ENCODE measurements around the gene MYBBP1A.
"Not testable (repeated sequence)": the region's sequence is repeated elsewhere in the genome, so short reads cannot be mapped to it uniquely, and the experiment has no call there.

MYBBP1A gene, protein sequence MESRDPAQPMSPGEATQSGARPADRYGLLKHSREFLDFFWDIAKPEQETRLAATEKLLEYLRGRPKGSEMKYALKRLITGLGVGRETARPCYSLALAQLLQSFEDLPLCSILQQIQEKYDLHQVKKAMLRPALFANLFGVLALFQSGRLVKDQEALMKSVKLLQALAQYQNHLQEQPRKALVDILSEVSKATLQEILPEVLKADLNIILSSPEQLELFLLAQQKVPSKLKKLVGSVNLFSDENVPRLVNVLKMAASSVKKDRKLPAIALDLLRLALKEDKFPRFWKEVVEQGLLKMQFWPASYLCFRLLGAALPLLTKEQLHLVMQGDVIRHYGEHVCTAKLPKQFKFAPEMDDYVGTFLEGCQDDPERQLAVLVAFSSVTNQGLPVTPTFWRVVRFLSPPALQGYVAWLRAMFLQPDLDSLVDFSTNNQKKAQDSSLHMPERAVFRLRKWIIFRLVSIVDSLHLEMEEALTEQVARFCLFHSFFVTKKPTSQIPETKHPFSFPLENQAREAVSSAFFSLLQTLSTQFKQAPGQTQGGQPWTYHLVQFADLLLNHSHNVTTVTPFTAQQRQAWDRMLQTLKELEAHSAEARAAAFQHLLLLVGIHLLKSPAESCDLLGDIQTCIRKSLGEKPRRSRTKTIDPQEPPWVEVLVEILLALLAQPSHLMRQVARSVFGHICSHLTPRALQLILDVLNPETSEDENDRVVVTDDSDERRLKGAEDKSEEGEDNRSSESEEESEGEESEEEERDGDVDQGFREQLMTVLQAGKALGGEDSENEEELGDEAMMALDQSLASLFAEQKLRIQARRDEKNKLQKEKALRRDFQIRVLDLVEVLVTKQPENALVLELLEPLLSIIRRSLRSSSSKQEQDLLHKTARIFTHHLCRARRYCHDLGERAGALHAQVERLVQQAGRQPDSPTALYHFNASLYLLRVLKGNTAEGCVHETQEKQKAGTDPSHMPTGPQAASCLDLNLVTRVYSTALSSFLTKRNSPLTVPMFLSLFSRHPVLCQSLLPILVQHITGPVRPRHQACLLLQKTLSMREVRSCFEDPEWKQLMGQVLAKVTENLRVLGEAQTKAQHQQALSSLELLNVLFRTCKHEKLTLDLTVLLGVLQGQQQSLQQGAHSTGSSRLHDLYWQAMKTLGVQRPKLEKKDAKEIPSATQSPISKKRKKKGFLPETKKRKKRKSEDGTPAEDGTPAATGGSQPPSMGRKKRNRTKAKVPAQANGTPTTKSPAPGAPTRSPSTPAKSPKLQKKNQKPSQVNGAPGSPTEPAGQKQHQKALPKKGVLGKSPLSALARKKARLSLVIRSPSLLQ (N-terminal part only)

DNA sequence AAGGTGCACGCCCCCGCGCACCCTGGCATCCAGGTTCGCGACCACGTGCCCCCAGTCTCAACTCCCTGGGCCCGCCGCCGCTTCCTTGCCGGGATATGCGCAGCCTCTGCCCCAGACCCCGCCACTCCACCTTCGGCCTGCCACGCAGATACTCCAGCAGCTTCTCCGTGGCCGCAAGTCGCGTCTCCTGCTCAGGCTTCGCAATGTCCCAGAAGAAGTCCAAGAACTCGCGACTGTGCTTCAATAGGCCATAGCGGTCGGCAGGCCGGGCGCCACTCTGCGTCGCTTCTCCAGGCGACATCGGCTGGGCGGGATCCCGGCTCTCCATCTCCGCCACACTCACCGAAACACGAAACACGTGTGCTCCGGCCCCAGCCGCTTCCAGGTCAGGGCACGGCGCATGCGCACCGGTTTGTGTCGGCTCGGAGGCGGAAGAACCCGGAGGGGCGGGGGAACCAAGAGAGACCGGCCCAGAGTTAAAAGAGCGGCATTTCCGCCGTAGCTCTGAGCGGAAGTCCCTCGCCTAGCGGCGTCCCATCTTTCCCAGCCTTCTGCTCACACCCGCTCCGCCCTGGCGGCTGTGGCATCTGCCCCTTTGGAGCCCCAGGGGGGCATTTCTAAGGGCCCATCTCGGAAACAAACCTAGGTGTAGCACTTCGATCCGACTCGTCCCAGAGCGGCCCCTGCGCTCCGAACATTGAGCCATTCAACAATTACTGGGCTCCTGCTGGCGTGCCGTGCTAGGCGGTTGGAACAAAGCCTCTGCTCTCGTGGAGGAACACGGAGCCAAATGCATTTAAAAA lies at the start of gene MYBBP1A:
Gene MYBBP1A (minus strand): TSS at position 388 of the 803 bp plus-strand sequence. CDS start 60 bp downstream, at position 328.
- peak; percentile 77 for FAIRE-seq

DNA sequence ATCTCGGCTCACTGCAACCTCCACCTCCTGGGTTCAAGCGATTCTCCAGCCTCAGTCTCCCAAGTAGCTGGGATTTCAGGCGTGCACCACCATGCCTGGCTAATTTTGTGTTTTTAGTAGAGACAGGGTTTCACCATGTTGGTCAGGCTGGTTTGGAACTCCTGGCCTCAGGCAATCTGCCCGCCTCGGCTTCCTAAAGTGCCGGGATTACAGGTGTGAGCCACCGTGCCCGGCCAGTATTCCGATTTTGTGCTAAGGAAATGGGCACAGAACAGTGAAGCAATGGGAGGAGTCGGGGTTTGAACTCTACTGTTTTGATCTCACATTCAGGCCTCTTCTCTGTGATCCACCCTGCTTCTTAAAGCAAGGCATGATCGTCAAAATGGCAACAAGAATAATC lies 49.6 kb upstream of the MYBBP1A start:
- not testable (repeated sequence) for FAIRE-seq

DNA sequence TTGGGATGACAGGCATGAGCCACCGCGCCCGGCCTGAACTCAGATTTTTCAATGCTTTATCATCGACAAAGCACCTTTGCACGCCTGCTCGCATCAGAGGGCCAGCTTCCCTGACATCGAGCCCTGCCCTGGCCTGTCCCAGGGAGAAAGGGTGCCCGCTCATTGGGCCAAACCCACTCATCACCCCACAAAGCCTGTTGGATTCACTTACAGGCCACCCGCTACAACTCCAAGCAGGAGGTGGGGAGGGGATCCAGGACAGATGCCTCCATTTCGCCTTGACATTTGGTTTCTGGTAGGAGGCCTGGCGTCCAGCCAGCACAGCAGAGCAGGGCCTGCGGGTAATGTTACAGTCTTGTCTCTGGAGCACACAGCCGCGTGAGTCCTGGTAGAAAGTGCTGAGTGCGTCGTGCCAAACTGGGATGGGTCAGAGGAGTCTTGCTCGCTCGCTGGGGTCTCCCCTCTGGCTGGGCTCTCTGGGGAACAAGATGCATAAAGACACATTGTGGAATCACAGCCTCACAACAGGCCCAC lies 49.0 kb upstream of the MYBBP1A start:
- FAIRE-seq = no peak

DNA sequence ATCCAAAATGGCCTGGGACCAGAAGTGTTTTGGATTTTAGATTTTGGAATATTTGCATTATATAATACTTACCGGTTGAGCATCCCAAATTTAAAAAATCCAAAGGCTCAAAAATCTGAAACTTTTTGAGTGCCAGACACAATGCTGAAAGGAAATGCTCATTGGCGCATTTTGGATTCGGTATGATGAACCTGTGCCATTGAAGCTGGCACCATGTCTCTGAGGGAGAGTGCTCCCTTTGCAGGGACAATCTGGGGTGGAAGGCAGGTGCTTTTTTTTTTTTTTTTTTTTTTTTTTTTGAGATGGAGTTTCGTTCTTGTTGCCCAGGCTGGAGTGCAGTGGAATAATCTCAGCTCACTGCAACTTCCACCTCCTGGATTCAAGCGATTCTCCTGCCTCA lies 46.9 kb upstream of the MYBBP1A start:
- no peak for FAIRE-seq

DNA sequence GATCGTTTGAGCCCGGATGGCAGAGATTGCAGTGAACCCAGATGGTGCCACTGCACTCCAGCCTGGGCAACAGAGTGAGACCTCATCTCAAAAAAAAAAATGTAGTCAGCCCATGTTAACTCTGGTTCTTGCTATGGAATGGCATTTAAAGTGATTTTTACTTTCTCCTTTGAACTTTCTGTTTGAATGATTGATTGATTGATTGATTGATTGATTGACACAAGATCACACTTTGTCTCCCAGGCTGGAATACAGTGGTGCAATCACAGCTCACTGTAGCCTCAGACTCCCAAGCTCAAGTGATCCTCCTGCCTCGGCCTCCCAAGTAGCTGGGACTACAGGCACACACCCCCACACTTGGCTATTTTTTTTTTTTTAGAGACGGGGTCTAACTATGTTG lies 46.1 kb upstream of the MYBBP1A start:
- no peak for FAIRE-seq

DNA sequence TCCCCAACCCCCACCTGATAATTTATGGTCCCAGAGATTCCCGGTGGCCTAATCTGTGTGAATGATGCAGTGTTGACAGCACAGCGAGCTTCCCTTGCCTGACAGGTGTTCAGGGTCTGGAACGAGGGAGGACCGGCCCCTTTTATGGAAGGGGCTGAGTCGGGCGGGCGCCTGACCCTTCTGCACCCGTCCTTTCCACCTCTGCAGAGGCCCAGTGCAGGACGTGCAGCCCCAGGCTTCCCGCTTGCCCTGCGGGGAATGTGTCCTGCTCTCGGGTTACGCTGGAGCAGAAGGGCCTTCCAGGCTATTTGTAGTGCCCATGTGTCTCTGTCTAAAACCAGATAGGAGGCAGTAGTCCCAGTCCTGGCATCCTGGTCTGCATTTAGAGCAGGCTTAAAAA lies 45.4 kb upstream of the MYBBP1A start:
- FAIRE-seq = no peak

DNA sequence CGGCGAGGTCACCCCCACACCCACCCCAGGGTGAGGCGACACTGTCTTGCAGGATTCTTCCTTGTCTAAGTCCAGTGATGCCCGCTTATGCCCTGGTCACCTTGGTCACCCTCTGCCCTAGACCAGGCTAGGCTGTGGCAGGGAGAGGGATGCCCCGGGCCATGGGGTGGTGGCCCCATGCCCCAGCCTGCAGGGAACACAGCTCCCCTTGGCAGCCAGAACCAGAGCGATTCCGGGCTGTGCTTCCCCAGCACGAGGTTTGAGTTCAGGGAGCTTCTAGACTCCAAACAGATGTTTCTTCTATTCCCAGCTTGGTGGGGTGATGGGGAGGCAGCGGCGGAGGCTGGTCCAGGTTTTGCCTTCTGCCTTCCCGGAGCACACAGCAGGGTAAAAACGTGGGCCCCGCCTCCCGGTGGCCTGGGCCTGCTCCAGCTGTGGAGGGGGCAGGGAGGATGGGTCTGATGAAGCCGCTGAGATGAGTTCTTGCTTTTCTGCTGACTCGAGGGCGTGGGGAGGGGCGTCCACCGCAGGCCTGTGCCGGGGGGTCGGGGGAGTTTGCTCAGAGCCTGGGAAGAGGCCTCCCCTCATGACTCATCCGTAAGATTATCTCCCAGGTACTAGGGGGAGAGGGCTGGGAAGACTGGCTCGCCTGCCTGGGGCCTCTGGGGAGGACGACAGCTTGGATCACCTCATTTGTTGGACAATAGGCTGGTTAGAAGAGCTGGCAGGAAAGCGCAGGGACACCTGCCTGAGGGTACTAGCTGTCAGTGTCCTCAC lies 44.5 kb upstream of the MYBBP1A start:
- FAIRE-seq = no peak

DNA sequence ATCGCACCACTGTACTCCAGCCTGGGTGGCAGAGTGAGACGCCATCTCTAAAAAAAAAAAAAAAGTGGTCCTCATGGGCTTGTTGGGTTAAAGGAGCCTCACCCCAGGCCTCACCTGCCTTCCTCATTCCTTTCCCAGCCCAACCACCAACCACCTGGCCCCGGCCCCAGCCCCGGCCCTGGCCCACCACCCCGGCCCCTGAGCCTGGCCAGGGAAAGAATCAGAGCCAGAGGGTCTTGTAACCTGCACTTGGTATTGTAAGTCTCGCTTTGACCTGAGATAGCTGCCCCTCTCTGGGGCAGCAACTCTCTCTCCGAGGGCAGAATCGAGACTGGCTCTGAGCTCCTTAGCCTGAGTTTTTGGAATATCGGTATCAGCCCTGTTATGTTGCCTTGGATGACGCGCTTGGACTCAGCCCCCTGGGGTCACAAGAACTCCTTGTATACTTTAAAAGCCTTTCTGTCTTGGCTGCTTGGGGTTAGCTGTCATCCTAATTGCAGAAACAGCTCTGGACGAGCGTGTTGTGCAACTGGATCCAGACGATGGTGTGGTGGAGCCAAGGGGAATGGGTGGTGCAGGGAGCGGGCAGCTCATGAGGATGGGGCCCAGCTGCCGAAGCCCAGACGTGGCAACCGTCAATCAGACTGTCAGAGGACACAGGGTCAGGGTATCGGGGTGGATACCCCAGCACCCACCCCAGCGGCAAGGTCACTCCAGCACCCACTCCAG lies 43.8 kb upstream of the MYBBP1A start:
- FAIRE-seq = no peak

DNA sequence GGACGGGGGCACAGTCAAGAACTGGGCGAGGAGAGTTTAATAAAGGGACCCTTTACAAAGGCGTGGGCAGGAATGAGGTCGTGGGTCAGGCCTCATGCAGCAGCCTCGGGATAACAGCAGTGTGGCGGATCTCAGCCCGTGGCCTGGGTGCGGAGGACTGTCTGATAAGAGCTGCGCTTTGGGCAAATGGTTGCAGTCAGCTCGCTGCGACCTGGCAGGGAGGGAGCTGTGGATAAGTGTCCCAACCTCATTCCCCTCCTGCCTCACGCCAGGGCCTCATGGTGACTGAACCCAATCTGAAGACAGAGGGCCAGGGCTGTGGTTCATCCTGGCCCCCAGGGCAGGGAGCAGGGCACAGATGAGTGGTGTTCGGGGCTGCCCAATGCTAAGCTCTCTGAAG lies 42.8 kb upstream of the MYBBP1A start:
- FAIRE-seq = no peak

DNA sequence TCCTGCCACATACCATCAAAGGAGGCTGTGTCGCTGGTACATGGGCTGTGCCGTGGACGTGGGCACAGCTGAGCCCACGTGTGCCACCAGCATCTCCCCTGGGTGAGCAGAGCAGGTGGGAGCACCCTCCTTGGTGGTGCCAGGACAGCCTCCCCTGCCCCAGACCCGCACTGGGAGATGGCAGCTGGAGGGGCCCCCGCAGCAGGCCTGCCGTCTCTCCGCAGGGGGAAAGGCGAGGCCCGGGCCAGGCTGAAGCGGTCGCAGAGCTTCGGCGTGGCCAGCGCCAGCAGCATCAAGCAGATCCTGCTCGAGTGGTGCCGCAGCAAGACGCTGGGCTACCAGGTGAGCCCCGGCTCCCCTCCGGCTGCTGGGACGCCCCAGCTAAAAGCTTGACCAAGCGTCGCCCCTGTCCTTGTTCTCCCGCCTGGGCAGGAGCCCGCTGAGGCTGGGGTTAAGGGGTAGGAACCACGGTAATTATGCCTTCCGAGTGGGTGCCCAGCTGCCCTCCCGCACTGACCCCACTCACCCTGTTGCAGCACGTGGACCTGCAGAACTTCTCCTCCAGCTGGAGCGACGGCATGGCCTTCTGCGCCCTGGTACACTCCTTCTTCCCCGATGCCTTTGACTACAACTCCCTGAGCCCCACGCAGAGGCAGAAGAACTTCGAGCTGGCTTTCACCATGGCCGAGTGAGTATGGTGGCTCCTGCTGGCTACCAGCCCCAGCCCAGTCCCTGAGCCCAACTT lies 41.6 kb upstream of the MYBBP1A start:
- FAIRE-seq = no peak

DNA sequence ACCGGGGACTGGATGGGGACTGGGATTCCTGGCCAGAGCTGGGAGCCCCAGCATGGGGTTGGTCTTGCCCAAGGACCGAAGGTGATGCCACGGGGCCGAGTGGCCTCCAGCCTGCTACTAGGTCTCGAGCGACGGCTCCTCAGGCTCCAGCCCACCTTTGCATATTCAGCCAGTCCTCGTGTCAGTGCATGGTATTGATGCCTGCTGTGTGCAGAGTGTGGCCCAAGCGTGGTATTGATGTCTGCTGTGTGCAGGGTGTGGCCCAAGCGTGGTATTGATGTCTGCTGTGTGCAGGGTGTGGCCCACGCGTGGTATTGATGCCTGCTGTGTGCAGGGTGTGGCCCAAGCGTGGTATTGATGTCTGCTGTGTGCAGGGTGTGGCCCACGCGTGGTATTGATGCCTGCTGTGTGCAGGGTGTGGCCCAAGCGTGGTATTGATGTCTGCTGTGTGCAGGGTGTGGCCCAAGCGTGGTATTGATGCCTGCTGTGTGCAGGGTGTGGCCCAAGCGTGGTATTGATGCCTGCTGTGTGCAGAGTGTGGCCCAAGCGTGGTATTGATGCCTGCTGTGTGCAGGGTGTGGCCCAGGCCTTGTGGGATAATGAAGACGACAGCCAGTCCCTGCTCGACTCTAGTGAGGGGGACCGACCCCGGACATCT lies 40.6 kb upstream of the MYBBP1A start:
- not testable (repeated sequence) for FAIRE-seq

DNA sequence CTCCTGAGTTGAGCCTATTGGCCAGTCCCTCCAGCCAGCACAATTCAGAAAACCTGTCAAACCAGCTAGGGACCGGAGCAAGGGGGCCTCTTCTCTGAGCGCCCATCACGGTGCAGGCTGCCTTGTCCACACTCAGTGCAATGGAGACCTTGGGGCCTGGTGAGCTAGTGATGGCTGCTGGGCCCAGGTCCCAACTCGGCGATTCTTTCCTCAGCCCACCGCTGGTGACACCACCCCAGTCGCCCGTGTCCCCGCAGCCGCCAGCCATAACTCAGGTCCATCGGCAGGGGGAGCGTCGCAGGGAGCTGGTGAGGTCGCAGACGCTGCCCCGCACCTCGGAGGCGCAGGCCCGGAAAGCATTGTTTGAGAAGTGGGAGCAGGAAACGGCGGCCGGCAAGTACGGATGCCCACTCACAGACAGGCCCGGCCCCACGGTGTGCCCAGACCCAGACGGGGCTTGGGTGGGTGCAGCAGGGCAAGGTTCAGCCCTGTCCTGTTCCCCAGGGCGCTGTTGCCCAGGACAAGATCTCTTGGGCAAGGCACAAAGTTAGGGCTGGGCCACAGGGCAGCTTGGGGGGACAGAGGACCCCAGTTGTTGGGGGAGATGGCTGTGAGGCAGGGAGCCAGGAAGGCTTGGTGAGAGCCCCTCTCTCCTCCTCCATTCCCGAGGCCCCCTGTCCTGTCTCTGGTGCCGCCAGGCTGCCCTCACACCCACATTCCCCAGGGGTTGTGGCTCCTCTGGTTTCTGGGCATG lies 39.9 kb upstream of the MYBBP1A start:
- no peak for FAIRE-seq

DNA sequence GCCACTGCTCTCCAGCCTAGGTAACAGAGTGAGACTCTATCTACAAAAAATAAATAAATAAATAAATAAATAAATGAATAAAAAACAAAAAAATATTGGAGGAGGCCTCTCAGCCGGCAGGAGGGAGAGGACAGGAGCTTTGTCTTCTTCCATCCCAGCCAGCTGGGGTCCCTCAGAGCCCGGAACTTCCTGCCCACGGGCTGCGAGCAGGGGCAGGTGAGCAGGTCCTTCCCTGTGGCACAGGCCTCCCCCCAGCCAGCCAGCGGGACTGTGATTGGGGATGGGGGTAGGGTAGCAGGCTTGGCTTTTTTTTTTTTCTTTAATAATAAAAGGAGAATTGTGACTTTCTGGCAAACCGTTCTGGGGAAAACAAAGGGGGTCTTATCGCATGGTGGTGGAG lies 39.2 kb upstream of the MYBBP1A start:
- no peak for FAIRE-seq

DNA sequence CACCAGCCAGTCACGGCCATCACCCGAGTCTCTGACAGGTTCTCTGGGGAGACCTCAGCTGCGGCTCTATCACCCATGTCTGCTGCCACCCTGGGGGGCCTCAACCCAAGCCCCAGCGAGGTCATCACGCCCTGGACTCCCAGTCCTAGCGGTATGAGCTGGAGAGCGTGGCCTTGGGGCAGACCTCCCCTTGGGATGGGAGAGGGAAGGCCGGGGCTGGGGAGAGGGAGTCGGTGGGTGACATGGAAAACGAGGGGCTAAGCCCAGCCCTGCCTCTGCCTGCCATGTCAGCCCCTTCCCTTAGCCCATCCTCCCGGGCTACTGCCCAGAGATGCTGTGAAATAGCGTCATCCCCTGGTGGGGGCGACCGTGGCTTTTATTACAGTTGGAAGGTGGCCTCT lies 37.8 kb upstream of the MYBBP1A start:
- no peak for FAIRE-seq

DNA sequence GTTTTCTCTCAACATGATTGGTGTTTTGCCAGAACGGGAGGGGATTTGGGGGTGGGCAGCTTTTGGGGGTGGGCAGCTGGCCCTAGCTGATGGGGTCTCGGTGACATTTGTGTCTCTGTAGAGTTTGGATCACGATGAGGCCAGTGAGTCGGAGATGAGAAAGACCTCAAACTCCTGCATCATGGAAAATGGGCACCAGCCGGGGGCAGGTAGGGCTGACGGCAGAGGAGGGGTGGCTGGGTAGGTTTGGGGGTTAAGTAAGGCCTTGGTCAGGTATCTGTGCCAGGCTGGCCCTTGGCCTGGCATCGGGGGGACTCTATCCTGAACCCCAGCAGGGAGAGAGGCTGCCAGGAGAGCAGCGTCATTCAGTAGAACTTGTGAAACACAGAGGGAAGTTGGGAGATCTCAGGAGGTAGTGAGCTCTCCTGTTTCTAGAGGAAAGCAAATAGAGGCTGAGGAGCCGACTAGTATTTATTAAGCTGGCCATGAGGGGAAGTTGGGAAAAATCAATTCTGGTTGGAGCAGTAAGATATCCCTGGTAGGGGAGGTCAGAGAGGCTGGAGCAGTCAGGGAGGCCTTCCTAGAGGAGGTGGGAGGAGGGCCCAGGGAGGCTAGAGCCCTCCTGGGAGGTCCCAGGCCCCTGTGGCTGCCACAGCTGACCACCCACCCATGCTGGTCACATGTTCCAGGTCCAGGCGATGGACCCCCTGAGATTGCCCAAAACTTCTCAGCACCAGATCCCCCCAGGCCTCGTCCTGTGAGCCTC lies 37.2 kb upstream of the MYBBP1A start:
- FAIRE-seq = no peak

DNA sequence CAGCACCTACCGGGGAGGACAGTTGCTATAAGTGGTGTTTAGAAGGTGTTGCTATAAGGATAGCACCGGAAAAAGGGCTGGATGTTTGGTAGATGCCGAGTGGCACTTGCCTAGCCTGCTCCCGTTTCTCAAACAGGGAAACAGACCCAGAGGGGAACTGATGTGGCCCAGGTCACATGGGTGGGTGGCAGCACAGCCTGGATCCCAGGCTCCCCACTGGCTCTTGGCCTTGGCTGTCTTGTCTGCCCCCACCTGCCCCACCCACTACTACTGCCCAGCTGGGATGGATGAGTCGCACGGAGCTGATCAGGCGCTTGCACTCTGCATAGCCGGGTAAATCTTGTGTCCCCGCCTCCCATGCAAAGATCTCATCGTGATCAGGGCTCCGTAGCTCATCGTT lies 36.3 kb upstream of the MYBBP1A start:
- FAIRE-seq = no peak

DNA sequence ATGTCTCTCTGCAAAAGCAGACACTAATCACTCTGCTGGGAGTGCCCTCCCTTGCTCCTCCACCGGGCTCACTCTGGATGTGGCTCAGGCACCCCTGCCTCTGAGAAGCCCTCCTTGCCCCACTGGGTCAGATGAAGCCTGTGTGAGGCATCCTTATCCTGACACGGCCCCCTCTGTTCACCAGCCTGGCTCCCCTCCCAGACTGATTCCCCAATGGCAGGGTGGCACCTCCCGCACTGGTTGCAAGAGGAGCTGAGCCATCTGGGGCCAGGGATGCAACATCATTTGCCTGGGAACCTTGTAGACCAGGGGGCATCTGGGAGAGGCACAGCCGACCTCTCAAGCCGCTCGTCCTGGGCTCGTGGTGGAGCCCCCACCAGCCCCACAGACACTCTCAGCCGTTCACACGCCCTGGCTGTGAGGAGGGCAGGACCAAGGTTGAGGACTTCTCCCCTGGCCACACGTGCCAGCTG lies 35.8 kb upstream of the MYBBP1A start:
- no peak for FAIRE-seq

Measured in islet of Langerhans (tissue), 1 donor.